Natural killer cell (primary cell): ENCODE measurements around the gene SRXN1. TPM values are rescaled to one million over a fixed set of nuclear protein-coding genes. Genes with fewer than 3 reads are reported as not detected.
A peak's percentile ranks its signal among the peaks of the same experiment; 100 is the strongest.

Experiments
- ATAC-seq, 3 donors: fragments of 150-1000 bp in 2 of 3; fragments of 200-7000 bp in 1 of 3; cut with Tn5 transposase; 1 replicate in 1 of 3; 2 replicates in 2 of 3; pipeline ENCODE4 v1.10.0; 2021; ENCODE audit warnings: mild to moderate bottlenecking in 2 of 3, moderate library complexity in 2 of 3
- DNase-seq, 2 donors: peaks; one replicate each; pipeline versions ENCODE4 v3.0.0 to v3.0.0-alpha.2; 2013 to 2021; ENCODE audit warnings: mixed read lengths in 1 of 2
- H3K27ac ChIP-seq: one replicate; pipeline ENCODE4 v1.5.1; 2013; ENCODE audit warnings: mild to moderate bottlenecking, low read length
- H3K27me3 ChIP-seq: one replicate; pipeline ENCODE4 v1.6.1; 2013; ENCODE audit warnings: low read length; ENCODE audit not compliant: control insufficient read depth, insufficient read depth
- H3K36me3 ChIP-seq: one replicate; pipeline ENCODE4 v1.6.1; 2013; ENCODE audit warnings: low read length; ENCODE audit not compliant: control insufficient read depth, insufficient read depth
- H3K4me1 ChIP-seq: one replicate; pipeline ENCODE4 v1.6.1; 2013; ENCODE audit warnings: low read length; ENCODE audit not compliant: control insufficient read depth, insufficient read depth
- H3K4me3 ChIP-seq: one replicate; pipeline ENCODE4 v1.5.1; 2013; ENCODE audit warnings: low read length
- H3K9me3 ChIP-seq: one replicate; pipeline ENCODE4 v1.6.1; 2013; ENCODE audit warnings: low read length; ENCODE audit not compliant: control insufficient read depth, insufficient read depth
- H3K27ac Mint-ChIP-seq, 2 donors: one replicate each; pipeline ENCODE4 v1.8.0; 2022; ENCODE audit warnings: mild to moderate bottlenecking in 2 of 2, mixed read lengths in 2 of 2, moderate library complexity in 1 of 2
- H3K27me3 Mint-ChIP-seq, 2 donors: one replicate each; pipeline ENCODE4 v1.8.0; 2022; ENCODE audit warnings: low read depth in 2 of 2, mixed read lengths in 2 of 2
- H3K36me3 Mint-ChIP-seq: one replicate; pipeline ENCODE4 v1.8.0; 2022; ENCODE audit warnings: mixed read lengths
- H3K4me1 Mint-ChIP-seq, 2 donors: one replicate each; pipeline ENCODE4 v1.8.0; 2022; ENCODE audit warnings: mixed read lengths in 2 of 2
- H3K4me3 Mint-ChIP-seq: one replicate; pipeline ENCODE4 v1.8.0; 2022; ENCODE audit warnings: mild to moderate bottlenecking, moderate library complexity, mixed read lengths
- H3K9me3 Mint-ChIP-seq, 2 donors: one replicate each; pipeline ENCODE4 v1.8.0; 2022; ENCODE audit warnings: mixed read lengths in 2 of 2
- CTCF ChIP-seq: fragments of 200-600 bp; IDR thresholded peaks from one replicate; pipeline ENCODE4 v1.8.0; 2022; ENCODE audit warnings: antibody characterized with exemption
- WGBS: methylation state at CpG from one replicate; pipeline ENCODE4 v1.1.7; 2013; ENCODE audit warnings: missing lambda C conversion rate; ENCODE audit not compliant: insufficient coverage; 5-methylcytosine and 5-hydroxymethylcytosine counted together
- intact Hi-C: fragments of 100-400 bp; cut with micrococcal nuclease; formaldehyde crosslinking; loops from one replicate; pipeline ENCODE4 v1.14.2; 2022
- total RNA-seq, 4 donors: library from RNA; stranded (reverse); fragments of 120-200 nt in 1 of 4; gene quantifications; one replicate each; pipeline versions ENCODE4 v1.2.3 to v1.2.4, GENCODE V29; 2013 to 2022

Gene SRXN1
- total RNA-seq, 3 donors from 2014 or later (not counting 1 experiment from before 2014, with no cell fraction given) = 9.1 to 16.7 (median 11.6) TPM

- no peak overlapping the region for H3K4me3 ChIP-seq
- Mint-ChIP-seq H3K9me3 (no peaks in the 10 kb centered on the region), H3K4me3 (peak overlapping the region; percentile 84), H3K27me3 (peaks cover 20 to 21% of the 10 kb centered on the region in 2 donors), H3K4me1 (peaks cover 32 to 43% of the 10 kb centered on the region in 2 donors), H3K36me3 (no peaks in the 10 kb centered on the region), H3K27ac (peak overlapping the region in 1 of 2 donors; percentile 76)
- TF ChIP-seq CTCF = no peak
- no peaks in the 10 kb centered on the region for H3K36me3 ChIP-seq
- 97% methylated on average over 3 of the region's 3 CpGs for WGBS
- DNase-seq (no peak), ATAC-seq (no peak)
- intact Hi-C loops = loop anchor here (5.0 kb wide), 1 partner anchor 178 kb away; the partner anchor contains the start of gene FAM110A
- no peaks in the 10 kb centered on the region for H3K27me3 ChIP-seq
- H3K4me1 ChIP-seq = peaks cover 22% of the 10 kb centered on the region
- H3K27ac ChIP-seq = no peak overlapping the region
- no peaks in the 10 kb centered on the region for H3K9me3 ChIP-seq
Observed at GRCh38 chr20:654417-654750, 1.4 kb upstream of the SRXN1 start.

- Histone ChIP-seq H3K9me3 (no peaks in the 10 kb centered on the region), H3K27ac (peak overlapping the region; percentile 60), H3K27me3 (no peaks in the 10 kb centered on the region), H3K36me3 (peaks cover under 1% of the 10 kb centered on the region), H3K4me1 (peaks cover 22% of the 10 kb centered on the region), H3K4me3 (peak overlapping the region; percentile 53)
- intact Hi-C loops = loop anchor here (5.0 kb wide), 1 partner anchor 178 kb away; the partner anchor contains the start of gene FAM110A
- Mint-ChIP-seq H3K36me3 (no peaks in the 10 kb centered on the region), H3K9me3 (no peaks in the 10 kb centered on the region), H3K4me3 (peak overlapping the region; percentile 84), H3K4me1 (peaks cover 38 to 47% of the 10 kb centered on the region in 2 donors), H3K27me3 (peaks cover 17 to 20% of the 10 kb centered on the region in 2 donors), H3K27ac (peak overlapping the region; percentile 16 to 76)
- no peak for ATAC-seq
- 33% methylated on average over 31 of the region's 31 CpGs for WGBS
- no peak for DNase-seq
- peak; percentile 23 for TF ChIP-seq CTCF
Observed at GRCh38 chr20:653590-654416, 803 bp upstream of the SRXN1 start.

GRCh38 chr20:652615-653109 is 338 bp downstream of the SRXN1 start:
- 6% methylated on average over 36 of the region's 36 CpGs for whole genome bisulfite sequencing
- Mint-ChIP-seq H3K9me3 (no peaks in the 10 kb centered on the region), H3K4me1 (peaks cover 39 to 48% of the 10 kb centered on the region in 2 donors), H3K27me3 (peaks cover 6 to 11% of the 10 kb centered on the region in 2 donors), H3K4me3 (peak overlapping the region; percentile 85), H3K36me3 (no peaks in the 10 kb centered on the region), H3K27ac (peak overlapping the region; percentile 68 to 76)
- no peak for TF ChIP-seq CTCF
- no peak for ATAC-seq
- intact Hi-C loops = loop anchor here (5.0 kb wide), 1 partner anchor 180 kb away; the partner anchor contains the start of gene FAM110A
- H3K9me3 ChIP-seq = no peaks in the 10 kb centered on the region
- H3K27ac ChIP-seq = peak overlapping the region; percentile 38
- H3K36me3 ChIP-seq = peaks cover 8% of the 10 kb centered on the region
- H3K27me3 ChIP-seq = no peaks in the 10 kb centered on the region
- H3K4me1 ChIP-seq = peaks cover 22% of the 10 kb centered on the region
- peak in 1 of 2 donors; percentile 27 for DNase-seq
- H3K4me3 ChIP-seq = peak overlapping the region; percentile 59
